Measurements from ENCODE around the gene MORN3.

DNA sequence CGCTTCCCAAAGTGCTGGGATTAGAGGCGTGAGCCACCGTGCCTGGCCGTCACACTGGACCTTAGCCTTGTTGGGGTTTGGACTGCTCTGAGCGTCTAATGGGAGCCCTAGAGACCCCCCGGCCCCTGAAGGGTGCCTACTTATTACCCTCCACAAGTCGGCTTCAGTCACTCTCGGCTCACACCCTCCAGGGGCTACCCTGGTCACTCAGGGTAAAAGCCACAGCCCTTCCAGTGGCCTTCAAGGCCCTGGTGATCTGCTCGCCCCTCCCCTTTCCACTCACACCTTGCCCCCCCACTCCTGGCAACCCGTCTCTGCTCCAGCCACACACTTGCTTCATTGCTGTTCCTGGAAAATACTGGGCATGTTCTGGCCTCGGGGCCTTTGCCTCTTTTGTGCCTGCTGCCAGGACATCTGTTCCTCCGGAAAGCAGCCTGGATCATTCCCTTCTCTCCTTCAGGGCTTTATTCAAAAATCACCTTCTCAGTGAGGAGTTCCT lies 3.6 kb upstream of the MORN3 start:
- TF ChIP-seq POLR2A (IDR thresholded peaks at IDR 0.05) = no peak
- TF ChIP-seq, protein P1, sequence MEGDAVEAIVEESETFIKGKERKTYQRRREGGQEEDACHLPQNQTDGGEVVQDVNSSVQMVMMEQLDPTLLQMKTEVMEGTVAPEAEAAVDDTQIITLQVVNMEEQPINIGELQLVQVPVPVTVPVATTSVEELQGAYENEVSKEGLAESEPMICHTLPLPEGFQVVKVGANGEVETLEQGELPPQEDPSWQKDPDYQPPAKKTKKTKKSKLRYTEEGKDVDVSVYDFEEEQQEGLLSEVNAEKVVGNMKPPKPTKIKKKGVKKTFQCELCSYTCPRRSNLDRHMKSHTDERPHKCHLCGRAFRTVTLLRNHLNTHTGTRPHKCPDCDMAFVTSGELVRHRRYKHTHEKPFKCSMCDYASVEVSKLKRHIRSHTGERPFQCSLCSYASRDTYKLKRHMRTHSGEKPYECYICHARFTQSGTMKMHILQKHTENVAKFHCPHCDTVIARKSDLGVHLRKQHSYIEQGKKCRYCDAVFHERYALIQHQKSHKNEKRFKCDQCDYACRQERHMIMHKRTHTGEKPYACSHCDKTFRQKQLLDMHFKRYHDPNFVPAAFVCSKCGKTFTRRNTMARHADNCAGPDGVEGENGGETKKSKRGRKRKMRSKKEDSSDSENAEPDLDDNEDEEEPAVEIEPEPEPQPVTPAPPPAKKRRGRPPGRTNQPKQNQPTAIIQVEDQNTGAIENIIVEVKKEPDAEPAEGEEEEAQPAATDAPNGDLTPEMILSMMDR (IDR thresholded peaks at IDR 0.05) = no peak
